ENCODE measurements around the gene TRAF7.
"Not testable (repeated sequence)": the region's sequence is repeated elsewhere in the genome, so short reads cannot be mapped to it uniquely, and the experiment has no call there.

TRAF7 gene

GRCh38 chr16:2155091-2155950 lies at the start of gene TRAF7:
Gene TRAF7 (plus strand): TSS chr16:2155782. CDS start chr16:2163921, 8,139 bp downstream.
- peak; percentile 99 for DNase-seq (ENCODE audit: low spot score)

GRCh38 chr16:2106211-2106610 lies 49.4 kb upstream of the TRAF7 start:
- DNase-seq (ENCODE audit: low spot score) = not testable (repeated sequence)

GRCh38 chr16:2107121-2107790 lies 48.3 kb upstream of the TRAF7 start:
- DNase-seq (ENCODE audit: low spot score) = not testable (repeated sequence)

- not testable (repeated sequence) for DNase-seq (ENCODE audit: low spot score)
Observed at GRCh38 chr16:2107791-2108125, 47.8 kb upstream of the TRAF7 start.

GRCh38 chr16:2108446-2109270 lies 46.9 kb upstream of the TRAF7 start:
- not testable (repeated sequence) for DNase-seq (ENCODE audit: low spot score)

- not testable (repeated sequence) for DNase-seq (ENCODE audit: low spot score)
Observed at GRCh38 chr16:2109271-2109580, 46.4 kb upstream of the TRAF7 start.

GRCh38 chr16:2109872-2110271 lies 45.7 kb upstream of the TRAF7 start:
- DNase-seq (ENCODE audit: low spot score) = not testable (repeated sequence)

- not testable (repeated sequence) for DNase-seq (ENCODE audit: low spot score)
Observed at GRCh38 chr16:2110332-2111008, 45.1 kb upstream of the TRAF7 start.

GRCh38 chr16:2111009-2111353 lies 44.6 kb upstream of the TRAF7 start:
- DNase-seq (ENCODE audit: low spot score) = not testable (repeated sequence)

- not testable (repeated sequence) for DNase-seq (ENCODE audit: low spot score)
Observed at GRCh38 chr16:2111412-2112335, 43.9 kb upstream of the TRAF7 start.

- not testable (repeated sequence) for DNase-seq (ENCODE audit: low spot score)
Observed at GRCh38 chr16:2112539-2113106, 43.0 kb upstream of the TRAF7 start.

GRCh38 chr16:2114225-2114624 lies 41.4 kb upstream of the TRAF7 start:
- DNase-seq (ENCODE audit: low spot score) = not testable (repeated sequence)

GRCh38 chr16:2114885-2115590 lies 40.5 kb upstream of the TRAF7 start:
- not testable (repeated sequence) for DNase-seq (ENCODE audit: low spot score)

- DNase-seq (ENCODE audit: low spot score) = no peak
Observed at GRCh38 chr16:2115591-2115973, 40.0 kb upstream of the TRAF7 start.

GRCh38 chr16:2116428-2116827 lies 39.2 kb upstream of the TRAF7 start:
- not testable (repeated sequence) for DNase-seq (ENCODE audit: low spot score)

- DNase-seq (ENCODE audit: low spot score) = not testable (repeated sequence)
Observed at GRCh38 chr16:2117341-2117740, 38.2 kb upstream of the TRAF7 start.

GRCh38 chr16:2117960-2118722 lies 37.4 kb upstream of the TRAF7 start:
- DNase-seq (ENCODE audit: low spot score) = not testable (repeated sequence)

- not testable (repeated sequence) for DNase-seq (ENCODE audit: low spot score)
Observed at GRCh38 chr16:2121325-2121724, 34.3 kb upstream of the TRAF7 start.

GRCh38 chr16:2121853-2122252 lies 33.7 kb upstream of the TRAF7 start:
- no peak for DNase-seq (ENCODE audit: low spot score)

Measured in ecto neural progenitor cell (in vitro differentiated cells).